DND-41 (cell line): Measurements from ENCODE around the gene MSL3.
A peak's percentile ranks its signal among the peaks of the same experiment; 100 is the strongest.

Experiments used
- ATAC-seq: fragments of 200-7000 bp; cut with Tn5 transposase; 3 replicates; pipeline ENCODE4 v1.9.1; 2021; ENCODE audit warnings: low read depth; ENCODE audit not compliant: insufficient read depth
- DNase-seq: peaks from one replicate; pipeline ENCODE4 v3.0.0-alpha.2; 2020
- H2AFZ ChIP-seq: 2 replicates; pipeline ENCODE4 v1.6.0; 2012; ENCODE audit warnings: low read depth, low read length
- H3K27ac ChIP-seq: 2 replicates; pipeline ENCODE4 v1.5.1; 2012; ENCODE audit warnings: low read length, inconsistent platforms
- H3K27me3 ChIP-seq: fragments of 200-600 bp; sonication (generic); 2 replicates; pipeline ENCODE4 v1.6.0; 2012; ENCODE audit warnings: low read length, mild to moderate bottlenecking, inconsistent platforms; ENCODE audit not compliant: insufficient read depth, poor library complexity
- H3K36me3 ChIP-seq: 2 replicates; pipeline ENCODE4 v1.5.1; 2012; ENCODE audit warnings: low read length, inconsistent platforms; ENCODE audit not compliant: insufficient read depth
- H3K4me1 ChIP-seq: 2 replicates; pipeline ENCODE4 v1.5.1; 2012; ENCODE audit warnings: mild to moderate bottlenecking, low read length; ENCODE audit not compliant: insufficient read depth
- H3K4me2 ChIP-seq: 2 replicates; pipeline ENCODE4 v1.6.0; 2012; ENCODE audit warnings: mild to moderate bottlenecking, moderate library complexity, low read length, inconsistent platforms; ENCODE audit not compliant: insufficient read depth
- H3K4me3 ChIP-seq, 2 experiments: fragments of 200-600 bp in 1 of 2; shearing (Covaris generic) in 1 of 2; 2 replicates each; pipeline ENCODE4 v1.5.1; 2012 to 2016; ENCODE audit warnings: inconsistent platforms in 2 of 2, low read length in 2 of 2, mild to moderate bottlenecking in 2 of 2, low read depth in 1 of 2, moderate library complexity in 1 of 2
- H3K79me2 ChIP-seq: 2 replicates; pipeline ENCODE4 v1.6.0; 2012; ENCODE audit warnings: low read length, inconsistent platforms; ENCODE audit not compliant: insufficient read depth
- H3K9ac ChIP-seq: 2 replicates; pipeline ENCODE4 v1.6.0; 2012; ENCODE audit warnings: low read depth, mild to moderate bottlenecking, inconsistent platforms, low read length, moderate library complexity
- H3K9me3 ChIP-seq: 2 replicates; pipeline ENCODE4 v1.5.1; 2012; ENCODE audit warnings: low read length, moderate library complexity, mild to moderate bottlenecking, inconsistent platforms; ENCODE audit not compliant: insufficient read depth, severe bottlenecking
- H4K20me1 ChIP-seq: 2 replicates; pipeline ENCODE4 v1.6.0; 2012; ENCODE audit warnings: low read length; ENCODE audit not compliant: insufficient read depth
- EZH2 ChIP-seq: IDR thresholded peaks from 3 replicates; pipeline ENCODE4 v1.6.1; 2012; ENCODE audit warnings: borderline replicate concordance, low read depth, mild to moderate bottlenecking, moderate library complexity, low read length, inconsistent platforms; ENCODE audit not compliant: severe bottlenecking
- TF ChIP-seq, protein P1 (sequence below): IDR thresholded peaks from 2 replicates; pipeline ENCODE4 v1.5.1; 2012; ENCODE audit warnings: borderline replicate concordance, low read length, moderate library complexity, mild to moderate bottlenecking; ENCODE audit not compliant: poor library complexity, severe bottlenecking; ENCODE audit errors: extremely low read depth

Gene MSL3

GRCh38 chrX:11757719-11758399 is at the start of gene MSL3:
TSS of gene MSL3 (plus strand) at chrX:11758237. CDS start at chrX:11758264, 27 bp downstream.
- peak within 1 kb of the TSS; percentile 72 for H3K27ac ChIP-seq
- peaks cover 19% of the 10 kb centered on the region for H3K79me2 ChIP-seq
- H2AFZ ChIP-seq: peak within 1 kb of the TSS; percentile 87

DNA sequence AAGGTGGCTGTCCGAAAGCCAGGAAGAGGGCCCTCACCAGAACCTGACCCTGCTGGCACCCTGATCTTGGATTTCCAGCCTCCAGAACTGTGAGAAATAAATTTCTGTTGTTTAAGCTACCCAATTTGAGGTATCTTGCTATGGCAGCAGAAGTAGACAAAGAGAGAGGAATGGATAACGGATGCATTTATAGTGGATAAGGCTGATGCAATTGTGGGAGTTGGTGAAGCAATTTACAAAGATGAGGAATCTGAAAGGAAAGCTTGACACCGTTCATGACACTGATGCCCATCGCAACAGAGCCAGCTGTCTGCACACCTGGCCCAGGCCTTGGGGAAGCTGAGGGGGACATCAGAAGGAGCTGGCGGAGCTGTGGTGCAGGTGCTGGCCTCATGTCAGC is 35.7 kb upstream of the MSL3 start:
- no peak overlapping the region for H3K9ac ChIP-seq

More at GRCh38 chrX:11757719-11758399, at the start of gene MSL3:
- DNase-seq (no peak), ATAC-seq (peak; percentile 38)
- peaks cover 17% of the 10 kb centered on the region for H3K4me1 ChIP-seq
- H3K27me3 ChIP-seq: peaks cover 8% of the 10 kb centered on the region
- H3K4me2 ChIP-seq: peak within 1 kb of the TSS; percentile 93
- TF ChIP-seq, protein P1, sequence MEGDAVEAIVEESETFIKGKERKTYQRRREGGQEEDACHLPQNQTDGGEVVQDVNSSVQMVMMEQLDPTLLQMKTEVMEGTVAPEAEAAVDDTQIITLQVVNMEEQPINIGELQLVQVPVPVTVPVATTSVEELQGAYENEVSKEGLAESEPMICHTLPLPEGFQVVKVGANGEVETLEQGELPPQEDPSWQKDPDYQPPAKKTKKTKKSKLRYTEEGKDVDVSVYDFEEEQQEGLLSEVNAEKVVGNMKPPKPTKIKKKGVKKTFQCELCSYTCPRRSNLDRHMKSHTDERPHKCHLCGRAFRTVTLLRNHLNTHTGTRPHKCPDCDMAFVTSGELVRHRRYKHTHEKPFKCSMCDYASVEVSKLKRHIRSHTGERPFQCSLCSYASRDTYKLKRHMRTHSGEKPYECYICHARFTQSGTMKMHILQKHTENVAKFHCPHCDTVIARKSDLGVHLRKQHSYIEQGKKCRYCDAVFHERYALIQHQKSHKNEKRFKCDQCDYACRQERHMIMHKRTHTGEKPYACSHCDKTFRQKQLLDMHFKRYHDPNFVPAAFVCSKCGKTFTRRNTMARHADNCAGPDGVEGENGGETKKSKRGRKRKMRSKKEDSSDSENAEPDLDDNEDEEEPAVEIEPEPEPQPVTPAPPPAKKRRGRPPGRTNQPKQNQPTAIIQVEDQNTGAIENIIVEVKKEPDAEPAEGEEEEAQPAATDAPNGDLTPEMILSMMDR: no peak
- TF ChIP-seq EZH2: no peak
- H3K9ac ChIP-seq: peak within 1 kb of the TSS; percentile 74
- peak within 1 kb of the TSS; percentile 55 to 99 for H3K4me3 ChIP-seq
- H4K20me1 ChIP-seq: no peaks in the 10 kb centered on the region
- H3K36me3 ChIP-seq: peaks cover 18% of the 10 kb centered on the region
- no peaks in the 10 kb centered on the region for H3K9me3 ChIP-seq

GRCh38 chrX:11724122-11725017 is 33.7 kb upstream of the MSL3 start:
- ATAC-seq: no peak
- peak; percentile 4 for DNase-seq
- no peak overlapping the region for H3K4me3 ChIP-seq

More for the DNA sequence above, 35.7 kb upstream of the MSL3 start:
- H3K79me2 ChIP-seq: no peaks in the 10 kb centered on the region
- no peaks in the 10 kb centered on the region for H3K4me1 ChIP-seq
- DNase-seq (no peak), ATAC-seq (no peak)
- H3K4me2 ChIP-seq: no peak overlapping the region
- H2AFZ ChIP-seq: no peak overlapping the region
- no peaks in the 10 kb centered on the region for H3K9me3 ChIP-seq
- no peaks in the 10 kb centered on the region for H3K36me3 ChIP-seq
- no peaks in the 10 kb centered on the region for H4K20me1 ChIP-seq
- H3K4me3 ChIP-seq: no peak overlapping the region
- TF ChIP-seq, protein P1: no peak
- TF ChIP-seq EZH2: no peak
- H3K27me3 ChIP-seq: no peaks in the 10 kb centered on the region
- no peak overlapping the region for H3K27ac ChIP-seq

More at GRCh38 chrX:11724122-11725017, 33.7 kb upstream of the MSL3 start:
- no peak overlapping the region for H3K27ac ChIP-seq
- H3K4me2 ChIP-seq: no peak overlapping the region
- no peaks in the 10 kb centered on the region for H3K36me3 ChIP-seq
- no peak overlapping the region for H2AFZ ChIP-seq
- no peaks in the 10 kb centered on the region for H3K27me3 ChIP-seq
- TF ChIP-seq EZH2: no peak
- TF ChIP-seq, protein P1: peak; percentile 59
- H3K9ac ChIP-seq: no peak overlapping the region
- H4K20me1 ChIP-seq: no peaks in the 10 kb centered on the region
- no peaks in the 10 kb centered on the region for H3K9me3 ChIP-seq
- H3K79me2 ChIP-seq: no peaks in the 10 kb centered on the region
- H3K4me1 ChIP-seq: no peaks in the 10 kb centered on the region
